MCF 10A (cell line): ENCODE results near the gene SERINC3. TPM values are rescaled to one million over a fixed set of nuclear protein-coding genes. Genes with fewer than 3 reads are reported as not detected.

Experiments used
- BruUV-seq: library from RNA; stranded (reverse); fragments of 400-500 nt; replicated peaks from 2 replicates; lab custom pipeline; 2021; lab: Mats Ljungman, UMichigan
- CTCF ChIA-PET: fragments of 300-600 bp; sonication (Branson Sonifier 250); formaldehyde crosslinking; extraction: SDS; loops from one replicate; lab custom pipeline; 2021; ENCODE audit warnings: antibody characterized with exemption, inconsistent platforms; lab: Yijun Ruan, JAX
- POLR2A ChIA-PET: fragments of 300-600, 350-650 bp; sonication (Branson Sonifier 250); formaldehyde crosslinking; extraction: SDS; loops from one replicate; lab custom pipeline; 2020; ENCODE audit warnings: antibody characterized with exemption, inconsistent platforms; lab: Yijun Ruan, JAX
- DNase-seq: peaks from one replicate; pipeline ENCODE4 v3.0.0-alpha.2; 2018; ENCODE audit not compliant: unreplicated experiment
- H3K27ac Mint-ChIP-seq: one replicate; pipeline ENCODE4 v1.8.0; 2022; ENCODE audit warnings: mild to moderate bottlenecking, low read depth, mixed read lengths; ENCODE audit not compliant: unreplicated experiment
- H3K27me3 Mint-ChIP-seq: one replicate; pipeline ENCODE4 v1.8.0; 2022; ENCODE audit warnings: mixed read lengths; ENCODE audit not compliant: insufficient read depth, unreplicated experiment
- H3K36me3 Mint-ChIP-seq: one replicate; pipeline ENCODE4 v1.8.0; 2022; ENCODE audit warnings: mild to moderate bottlenecking, moderate library complexity, mixed read lengths; ENCODE audit not compliant: insufficient read depth, unreplicated experiment
- H3K4me1 Mint-ChIP-seq: one replicate; pipeline ENCODE4 v1.8.0; 2022; ENCODE audit warnings: mixed read lengths; ENCODE audit not compliant: insufficient read depth, unreplicated experiment
- H3K4me3 Mint-ChIP-seq: one replicate; pipeline ENCODE4 v1.8.0; 2022; ENCODE audit warnings: mild to moderate bottlenecking, moderate library complexity, mixed read lengths; ENCODE audit not compliant: unreplicated experiment
- H3K9me3 Mint-ChIP-seq: one replicate; pipeline ENCODE4 v1.8.0; 2022; ENCODE audit warnings: mixed read lengths; ENCODE audit not compliant: unreplicated experiment
- CTCF ChIP-seq: fragments of 200-600 bp; IDR thresholded peaks from one replicate; pipeline ENCODE4 v1.8.0; 2022; ENCODE audit warnings: antibody characterized with exemption, mild to moderate bottlenecking; ENCODE audit not compliant: unreplicated experiment
- intact Hi-C: fragments of 100-400 bp; cut with micrococcal nuclease; formaldehyde crosslinking; loops from 2 replicates; pipeline ENCODE4 v1.14.1; 2022
- total RNA-seq: library from RNA; stranded (reverse); gene quantifications from 2 replicates; pipeline ENCODE4 v1.2.3, GENCODE V29; 2022

The SERINC3 gene
- total RNA-seq, 1 experiment from 2014 or later: 104 TPM

GRCh38 chr20:44552050-44552449 lies 30.2 kb upstream of the SERINC3 start:
- TF ChIP-seq CTCF: no peak
- no peaks in the 10 kb centered on the region for H3K36me3 Mint-ChIP-seq
- peak overlapping the region; percentile 81 for H3K27ac Mint-ChIP-seq
- POLR2A ChIA-PET: interaction anchor here (1.0 to 3.7 kb wide), 4 partner anchors 11 to 58 kb away, joined by 3 to 26 read pairs (median 8); no protein-coding TSS in a partner anchor
- intact Hi-C loops: no loop called here
- H3K4me1 Mint-ChIP-seq: peaks cover 22% of the 10 kb centered on the region
- no TSS peak for BruUV-seq
- no peaks in the 10 kb centered on the region for H3K27me3 Mint-ChIP-seq
- no peak for DNase-seq
- CTCF ChIA-PET: interaction anchor here (0.5 to 3.2 kb wide), 7 partner anchors 10 to 85 kb away, joined by 3 to 14 read pairs (median 4); no protein-coding TSS in a partner anchor
- H3K9me3 Mint-ChIP-seq: no peaks in the 10 kb centered on the region
- no peak overlapping the region for H3K4me3 Mint-ChIP-seq

GRCh38 chr20:44549123-44549522 lies 27.3 kb upstream of the SERINC3 start:
- peaks cover 22% of the 10 kb centered on the region for H3K4me1 Mint-ChIP-seq
- CTCF ChIA-PET: interaction anchor here (0.9 to 3.2 kb wide), 4 partner anchors 8 to 60 kb away, joined by 3 to 14 read pairs (median 6); no protein-coding TSS in a partner anchor
- H3K9me3 Mint-ChIP-seq: no peaks in the 10 kb centered on the region
- DNase-seq: no peak
- intact Hi-C loops: no loop called here
- H3K36me3 Mint-ChIP-seq: no peaks in the 10 kb centered on the region
- no peak overlapping the region for H3K27ac Mint-ChIP-seq
- no peak overlapping the region for H3K4me3 Mint-ChIP-seq
- BruUV-seq: no TSS peak
- no peaks in the 10 kb centered on the region for H3K27me3 Mint-ChIP-seq
- no peak for TF ChIP-seq CTCF
- POLR2A ChIA-PET: interaction anchor here (0.7 to 1.8 kb wide), 12 partner anchors 8 to 397 kb away, joined by 3 to 6 read pairs (median 3); partner anchors contain the start of gene SERINC3

GRCh38 chr20:44547419-44547818 lies 25.5 kb upstream of the SERINC3 start:
- no peak for TF ChIP-seq CTCF
- no peak overlapping the region for H3K27ac Mint-ChIP-seq
- no TSS peak for BruUV-seq
- peaks cover 7% of the 10 kb centered on the region for H3K4me1 Mint-ChIP-seq
- H3K9me3 Mint-ChIP-seq: no peaks in the 10 kb centered on the region
- H3K36me3 Mint-ChIP-seq: no peaks in the 10 kb centered on the region
- no peak for DNase-seq
- no peak overlapping the region for H3K4me3 Mint-ChIP-seq
- CTCF ChIA-PET: interaction anchor here (1.0 kb wide), 1 partner anchor 63 kb away, joined by 3 read pairs; no protein-coding TSS in a partner anchor
- H3K27me3 Mint-ChIP-seq: no peaks in the 10 kb centered on the region
- POLR2A ChIA-PET: interaction anchor here (1.0 to 1.7 kb wide), 2 partner anchors 19 to 26 kb away, joined by 3 to 6 read pairs; partner anchors contain the start of gene SERINC3
- intact Hi-C loops: no loop called here

GRCh38 chr20:44544263-44544662 lies 22.4 kb upstream of the SERINC3 start:
- H3K27ac Mint-ChIP-seq: no peak overlapping the region
- ChIA-PET CTCF (interaction anchor here (0.6 kb wide), 1 partner anchor 423 kb away, joined by 3 read pairs; no protein-coding TSS in a partner anchor), POLR2A (no interaction called here)
- intact Hi-C loops: no loop called here
- no peak for DNase-seq
- no peaks in the 10 kb centered on the region for H3K36me3 Mint-ChIP-seq
- no peaks in the 10 kb centered on the region for H3K27me3 Mint-ChIP-seq
- H3K9me3 Mint-ChIP-seq: no peaks in the 10 kb centered on the region
- BruUV-seq: no TSS peak
- H3K4me3 Mint-ChIP-seq: no peak overlapping the region
- H3K4me1 Mint-ChIP-seq: no peaks in the 10 kb centered on the region
- TF ChIP-seq CTCF: no peak
